Measurements from ENCODE around the gene PPP1R3G.
A peak's percentile ranks its signal among the peaks of the same experiment; 100 is the strongest.
"Not testable (repeated sequence)": the region's sequence is repeated elsewhere in the genome, so short reads cannot be mapped to it uniquely, and the experiment has no call there.

PPP1R3G gene

GRCh38 chr6:5084781-5085647, at the start of gene PPP1R3G:
Gene PPP1R3G, plus strand, starts transcription at chr6:5085341. Its CDS starts 145 bp downstream, at chr6:5085486.
- DNase-seq (ENCODE audit: low read depth, low spot score), result no peak

- peak; percentile 82 for DNase-seq (ENCODE audit: low read depth, low spot score)
These were observed 48.9 kb upstream of the PPP1R3G start for GRCh38 chr6:5036269-5036668.

- DNase-seq (ENCODE audit: low read depth, low spot score), result no peak
These were observed 43.2 kb upstream of the PPP1R3G start for GRCh38 chr6:5041955-5042354.

- DNase-seq (ENCODE audit: low read depth, low spot score), result no peak
These were observed 42.7 kb upstream of the PPP1R3G start for GRCh38 chr6:5042436-5042835.

- no peak for DNase-seq (ENCODE audit: low read depth, low spot score)
These were observed 40.3 kb upstream of the PPP1R3G start for GRCh38 chr6:5044866-5045265.

GRCh38 chr6:5045416-5045815, 39.7 kb upstream of the PPP1R3G start:
- DNase-seq (ENCODE audit: low read depth, low spot score), result no peak

GRCh38 chr6:5046430-5046829, 38.7 kb upstream of the PPP1R3G start:
- no peak for DNase-seq (ENCODE audit: low read depth, low spot score)

- no peak for DNase-seq (ENCODE audit: low read depth, low spot score)
These were observed 35.1 kb upstream of the PPP1R3G start for GRCh38 chr6:5050009-5050408.

GRCh38 chr6:5051394-5051793, 33.7 kb upstream of the PPP1R3G start:
- no peak for DNase-seq (ENCODE audit: low read depth, low spot score)

GRCh38 chr6:5053038-5053437, 32.1 kb upstream of the PPP1R3G start:
- DNase-seq (ENCODE audit: low read depth, low spot score), result no peak

- no peak for DNase-seq (ENCODE audit: low read depth, low spot score)
These were observed 31.3 kb upstream of the PPP1R3G start for GRCh38 chr6:5053864-5054244.

- no peak for DNase-seq (ENCODE audit: low read depth, low spot score)
These were observed 30.8 kb upstream of the PPP1R3G start for GRCh38 chr6:5054245-5054873.

- DNase-seq (ENCODE audit: low read depth, low spot score), result no peak
These were observed 30.0 kb upstream of the PPP1R3G start for GRCh38 chr6:5055118-5055517.

GRCh38 chr6:5058254-5058653, 26.9 kb upstream of the PPP1R3G start:
- DNase-seq (ENCODE audit: low read depth, low spot score), result no peak

- DNase-seq (ENCODE audit: low read depth, low spot score), result no peak
These were observed 25.9 kb upstream of the PPP1R3G start for GRCh38 chr6:5059036-5059896.

GRCh38 chr6:5060439-5060838, 24.7 kb upstream of the PPP1R3G start:
- not testable (repeated sequence) for DNase-seq (ENCODE audit: low read depth, low spot score)

GRCh38 chr6:5061152-5061551, 24.0 kb upstream of the PPP1R3G start:
- no peak for DNase-seq (ENCODE audit: low read depth, low spot score)

GRCh38 chr6:5063617-5064016, 21.5 kb upstream of the PPP1R3G start:
- DNase-seq (ENCODE audit: low read depth, low spot score), result no peak

- no peak for DNase-seq (ENCODE audit: low read depth, low spot score)
These were observed 18.6 kb upstream of the PPP1R3G start for GRCh38 chr6:5066456-5067093.

GRCh38 chr6:5067305-5067704, 17.8 kb upstream of the PPP1R3G start:
- DNase-seq (ENCODE audit: low read depth, low spot score), result no peak

- DNase-seq (ENCODE audit: low read depth, low spot score), result no peak
These were observed 16.9 kb upstream of the PPP1R3G start for GRCh38 chr6:5068153-5068751.

Data from iPS DF 19.7 (cell line).